ENCODE data around the gene PRPF40A.

PRPF40A gene

GRCh38 chr2:152649997-152650396 is 67.3 kb downstream of the PRPF40A start:
- DNase-seq (ENCODE audit: low spot score) = no peak

- peak; percentile 65 for DNase-seq (ENCODE audit: low spot score)
Measured at GRCh38 chr2:152648336-152648735, 68.9 kb downstream of the PRPF40A start.

- peak; percentile 78 for DNase-seq (ENCODE audit: low spot score)
Measured at GRCh38 chr2:152647552-152647951, 69.7 kb downstream of the PRPF40A start.

GRCh38 chr2:152646775-152647174 is 70.5 kb downstream of the PRPF40A start:
- DNase-seq (ENCODE audit: low spot score) = no peak

GRCh38 chr2:152646264-152646663 is 71.0 kb downstream of the PRPF40A start:
- no peak for DNase-seq (ENCODE audit: low spot score)

GRCh38 chr2:152644189-152644873 is 72.9 kb downstream of the PRPF40A start:
- no peak for DNase-seq (ENCODE audit: low spot score)

GRCh38 chr2:152638590-152638989 is 78.7 kb downstream of the PRPF40A start:
- no peak for DNase-seq (ENCODE audit: low spot score)

- DNase-seq (ENCODE audit: low spot score) = no peak
Measured at GRCh38 chr2:152638056-152638455, 79.2 kb downstream of the PRPF40A start.

GRCh38 chr2:152637251-152637650 is 80.0 kb downstream of the PRPF40A start:
- no peak for DNase-seq (ENCODE audit: low spot score)

GRCh38 chr2:152635635-152636298 is 81.5 kb downstream of the PRPF40A start:
- DNase-seq (ENCODE audit: low spot score) = peak; percentile 69

GRCh38 chr2:152632736-152633135 is 84.5 kb downstream of the PRPF40A start:
- DNase-seq (ENCODE audit: low spot score) = no peak

- DNase-seq (ENCODE audit: low spot score) = no peak
Measured at GRCh38 chr2:152630466-152630865, 86.8 kb downstream of the PRPF40A start.

- DNase-seq (ENCODE audit: low spot score) = no peak
Measured at GRCh38 chr2:152629202-152629601, 88.1 kb downstream of the PRPF40A start.

GRCh38 chr2:152627351-152627957 is 89.8 kb downstream of the PRPF40A start:
- DNase-seq (ENCODE audit: low spot score) = peak; percentile 85

GRCh38 chr2:152626911-152627339 is 90.3 kb downstream of the PRPF40A start:
- DNase-seq (ENCODE audit: low spot score) = no peak

- DNase-seq (ENCODE audit: low spot score) = no peak
Measured at GRCh38 chr2:152624805-152625204, 92.5 kb downstream of the PRPF40A start.

GRCh38 chr2:152623775-152624174 is 93.5 kb downstream of the PRPF40A start:
- DNase-seq (ENCODE audit: low spot score) = no peak

GRCh38 chr2:152623076-152623740 is 94.1 kb downstream of the PRPF40A start:
- peak; percentile 80 for DNase-seq (ENCODE audit: low spot score)

GRCh38 chr2:152622219-152622618 is 95.0 kb downstream of the PRPF40A start:
- DNase-seq (ENCODE audit: low spot score) = no peak

- DNase-seq (ENCODE audit: low spot score) = no peak
Measured at GRCh38 chr2:152620985-152621384, 96.3 kb downstream of the PRPF40A start.

- DNase-seq (ENCODE audit: low spot score) = no peak
Measured at GRCh38 chr2:152620208-152620607, 97.1 kb downstream of the PRPF40A start.

GRCh38 chr2:152618193-152618564 is 99.1 kb downstream of the PRPF40A start:
- no peak for DNase-seq (ENCODE audit: low spot score)

All from pons (tissue), 1 donor.